DOHH2 (cell line): ENCODE measurements around the gene KAT6B.

ENCODE experiments used
- H3F3A ChIP-seq: fragments of 200-600 bp; sonication (generic), shearing (Covaris generic); 2 replicates; pipeline ENCODE4 v1.6.0; 2016; ENCODE audit warnings: antibody characterized with exemption, mild to moderate bottlenecking; ENCODE audit not compliant: control insufficient read depth, insufficient read depth
- H3K27ac ChIP-seq: fragments of 200-600 bp; sonication (generic); 2 replicates; pipeline ENCODE4 v1.5.1; 2014; ENCODE audit warnings: low read depth, mild to moderate bottlenecking, low read length, moderate library complexity
- H3K27me3 ChIP-seq: fragments of 200-600 bp; sonication (generic); 2 replicates; pipeline ENCODE4 v1.6.1; 2014; ENCODE audit warnings: mild to moderate bottlenecking, low read length, mixed read lengths; ENCODE audit not compliant: control insufficient read depth
- H3K36me3 ChIP-seq: fragments of 200-600 bp; sonication (generic); 2 replicates; pipeline ENCODE4 v1.6.1; 2014; ENCODE audit warnings: mild to moderate bottlenecking, low read length, moderate library complexity, mixed read lengths; ENCODE audit not compliant: control insufficient read depth
- H3K4me1 ChIP-seq: fragments of 200-600 bp; sonication (generic); 2 replicates; pipeline ENCODE4 v1.6.1; 2014; ENCODE audit warnings: mild to moderate bottlenecking, low read length, mixed read lengths; ENCODE audit not compliant: control insufficient read depth
- H3K4me2 ChIP-seq: fragments of 200-600 bp; sonication (generic); 2 replicates; pipeline ENCODE4 v1.6.0; 2014; ENCODE audit warnings: mild to moderate bottlenecking, low read length, moderate library complexity
- H3K4me3 ChIP-seq: fragments of 200-600 bp; sonication (generic); 2 replicates; pipeline ENCODE4 v1.5.1; 2014; ENCODE audit warnings: mild to moderate bottlenecking, low read length, mixed read lengths
- H3K79me2 ChIP-seq: fragments of 200-600 bp; sonication (generic); 2 replicates; pipeline ENCODE4 v1.6.1; 2014; ENCODE audit warnings: mild to moderate bottlenecking, low read length, mixed read lengths; ENCODE audit not compliant: control insufficient read depth
- H3K9me2 ChIP-seq: fragments of 200-600 bp; sonication (generic); replicated peaks from 2 replicates; pipeline ENCODE4 v1.6.1; 2014; ENCODE audit warnings: mild to moderate bottlenecking, low read length, mixed read lengths; ENCODE audit not compliant: control insufficient read depth
- H3K9me3 ChIP-seq: fragments of 200-600 bp; sonication (generic); 2 replicates; pipeline ENCODE4 v1.6.1; 2014; ENCODE audit warnings: antibody characterized with exemption, low read length, mixed read lengths; ENCODE audit not compliant: control insufficient read depth, insufficient read depth
- H4K20me1 ChIP-seq: fragments of 200-600 bp; sonication (generic); 2 replicates; pipeline ENCODE4 v1.6.0; 2014; ENCODE audit warnings: low read depth, mild to moderate bottlenecking, antibody characterized with exemption, low read length, moderate library complexity; ENCODE audit not compliant: control insufficient read depth, insufficient read depth
- EZH2phosphoT487 ChIP-seq: fragments of 200-600 bp; sonication (generic); IDR thresholded peaks from 2 replicates; pipeline ENCODE4 v1.6.1; 2017; ENCODE audit warnings: borderline replicate concordance, mild to moderate bottlenecking, antibody characterized with exemption, low read length, moderate library complexity, mixed read lengths
- TF ChIP-seq, protein P1 (sequence below): fragments of 200-600 bp; sonication (generic); IDR thresholded peaks from one replicate; pipeline ENCODE4 v1.5.1; 2014; ENCODE audit warnings: antibody characterized with exemption, mild to moderate bottlenecking, low read depth, low read length; ENCODE audit not compliant: poor library complexity, severe bottlenecking

Gene KAT6B

DNA sequence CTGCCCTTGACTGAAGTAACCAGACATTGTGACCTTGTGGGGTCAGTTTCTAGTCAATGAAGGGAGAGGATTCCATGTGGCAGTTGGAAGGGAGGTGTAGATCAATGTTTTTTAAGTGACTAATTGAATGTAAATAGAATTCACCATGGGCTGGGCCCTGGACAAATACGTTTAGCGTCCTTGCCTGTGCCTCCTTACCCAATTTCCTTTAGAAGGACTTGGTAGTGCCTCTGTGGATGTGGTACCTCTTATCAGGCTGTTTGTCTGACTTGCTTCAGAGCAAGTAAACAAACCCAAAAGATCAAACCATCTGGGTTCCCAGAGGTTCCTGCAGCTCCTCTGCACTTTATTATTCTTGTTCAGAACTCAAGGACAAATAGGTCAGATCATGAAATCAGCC lies 4.3 kb upstream of the KAT6B start:
- no peak overlapping the region for H3K4me3 ChIP-seq

DNA sequence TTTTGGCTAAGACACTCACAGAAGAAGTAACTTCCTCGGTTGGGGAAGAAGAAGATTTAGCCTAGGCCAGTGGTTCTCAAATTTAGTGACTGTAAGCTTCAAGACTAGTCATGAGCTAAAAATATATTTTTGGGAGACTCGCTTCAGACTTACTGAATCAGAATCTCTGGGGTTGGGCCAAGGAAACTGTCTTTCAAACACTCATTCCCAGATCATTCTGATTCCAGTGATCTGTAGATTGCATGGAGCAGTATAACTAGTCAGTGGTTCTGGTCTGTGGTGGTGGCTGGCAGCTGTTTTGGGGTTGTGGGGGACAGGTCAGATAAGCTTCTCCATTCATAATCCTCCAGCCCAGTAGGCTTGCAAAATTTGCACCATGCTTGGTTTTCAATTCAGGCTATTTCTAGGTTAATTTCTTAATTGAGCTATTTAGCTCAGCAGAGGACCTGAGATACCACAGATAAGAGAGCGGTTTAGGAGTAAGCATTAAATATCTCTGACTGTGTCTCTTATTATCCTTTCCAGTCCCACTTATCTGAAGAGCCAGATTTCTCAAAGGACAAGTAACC lies 3.8 kb upstream of the KAT6B start:
- Histone ChIP-seq H3K79me2 (peaks cover 7% of the 10 kb centered on the region), H3K27ac (no peak overlapping the region), H4K20me1 (no peaks in the 10 kb centered on the region), H3K9me2 (no peaks in the 10 kb centered on the region), H3K4me1 (peaks cover 15% of the 10 kb centered on the region), H3K36me3 (no peaks in the 10 kb centered on the region), H3K4me2 (no peak overlapping the region), H3K9me3 (no peaks in the 10 kb centered on the region), H3K4me3 (no peak overlapping the region), H3K27me3 (no peaks in the 10 kb centered on the region; the same call in 1 of the 2 replicates), H3F3A (peaks cover 11% of the 10 kb centered on the region)
- TF ChIP-seq, protein P1, sequence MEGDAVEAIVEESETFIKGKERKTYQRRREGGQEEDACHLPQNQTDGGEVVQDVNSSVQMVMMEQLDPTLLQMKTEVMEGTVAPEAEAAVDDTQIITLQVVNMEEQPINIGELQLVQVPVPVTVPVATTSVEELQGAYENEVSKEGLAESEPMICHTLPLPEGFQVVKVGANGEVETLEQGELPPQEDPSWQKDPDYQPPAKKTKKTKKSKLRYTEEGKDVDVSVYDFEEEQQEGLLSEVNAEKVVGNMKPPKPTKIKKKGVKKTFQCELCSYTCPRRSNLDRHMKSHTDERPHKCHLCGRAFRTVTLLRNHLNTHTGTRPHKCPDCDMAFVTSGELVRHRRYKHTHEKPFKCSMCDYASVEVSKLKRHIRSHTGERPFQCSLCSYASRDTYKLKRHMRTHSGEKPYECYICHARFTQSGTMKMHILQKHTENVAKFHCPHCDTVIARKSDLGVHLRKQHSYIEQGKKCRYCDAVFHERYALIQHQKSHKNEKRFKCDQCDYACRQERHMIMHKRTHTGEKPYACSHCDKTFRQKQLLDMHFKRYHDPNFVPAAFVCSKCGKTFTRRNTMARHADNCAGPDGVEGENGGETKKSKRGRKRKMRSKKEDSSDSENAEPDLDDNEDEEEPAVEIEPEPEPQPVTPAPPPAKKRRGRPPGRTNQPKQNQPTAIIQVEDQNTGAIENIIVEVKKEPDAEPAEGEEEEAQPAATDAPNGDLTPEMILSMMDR, result no peak
- TF ChIP-seq EZH2phosphoT487, result no peak

More for the DNA sequence above, 4.3 kb upstream of the KAT6B start:
- Histone ChIP-seq H3K4me1 (peaks cover 10% of the 10 kb centered on the region), H3K9me3 (no peaks in the 10 kb centered on the region), H3F3A (peaks cover 11% of the 10 kb centered on the region), H3K79me2 (peaks cover 2% of the 10 kb centered on the region), H4K20me1 (no peaks in the 10 kb centered on the region), H3K4me2 (no peak overlapping the region), H3K27me3 (no peaks in the 10 kb centered on the region; the same call in 1 of the 2 replicates), H3K9me2 (no peaks in the 10 kb centered on the region), H3K36me3 (no peaks in the 10 kb centered on the region), H3K27ac (no peak overlapping the region)
- TF ChIP-seq, protein P1, result no peak
- no peak for TF ChIP-seq EZH2phosphoT487

DNA sequence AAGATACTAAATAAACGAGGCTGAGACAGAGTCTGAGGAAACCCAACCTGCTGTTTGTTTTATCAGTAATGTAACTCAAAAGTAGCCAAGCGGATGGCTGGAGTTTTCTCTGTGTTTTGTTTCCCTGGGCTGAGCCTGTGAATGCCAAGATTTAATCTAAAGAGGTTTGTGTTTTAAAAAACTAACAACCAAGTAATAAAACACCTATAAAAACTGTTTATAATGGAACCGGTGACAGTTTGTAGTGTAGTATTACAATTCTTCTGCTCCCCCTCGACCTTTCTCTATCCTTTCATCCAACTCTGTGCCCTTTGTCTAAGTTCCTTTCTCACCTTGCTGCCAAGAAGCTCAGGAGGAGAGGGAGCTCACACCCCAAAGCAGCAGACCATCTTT lies 2.6 kb upstream of the KAT6B start:
- Histone ChIP-seq H3K4me2 (no peak overlapping the region), H3K9me2 (no peaks in the 10 kb centered on the region), H3K27me3 (no peaks in the 10 kb centered on the region; the same call in 1 of the 2 replicates), H3K79me2 (peaks cover 17% of the 10 kb centered on the region), H3K36me3 (no peaks in the 10 kb centered on the region), H4K20me1 (no peaks in the 10 kb centered on the region), H3F3A (peaks cover 11% of the 10 kb centered on the region), H3K9me3 (no peaks in the 10 kb centered on the region), H3K4me1 (peaks cover 22% of the 10 kb centered on the region), H3K4me3 (no peak overlapping the region), H3K27ac (no peak overlapping the region)
- TF ChIP-seq, protein P1, result no peak
- no peak for TF ChIP-seq EZH2phosphoT487
